Measurements from ENCODE around the gene AGBL4. TPM values are rescaled to one million over a fixed set of nuclear protein-coding genes. Genes with fewer than 3 reads are reported as not detected.
"Not testable (repeated sequence)": the region's sequence is repeated elsewhere in the genome, so short reads cannot be mapped to it uniquely, and the experiment has no call there.

AGBL4 gene
- polyA plus RNA-seq (2013, experiment 1 of 2) = 0.20 TPM
- 0.25 TPM for polyA plus RNA-seq (2013, experiment 2 of 2)

DNA sequence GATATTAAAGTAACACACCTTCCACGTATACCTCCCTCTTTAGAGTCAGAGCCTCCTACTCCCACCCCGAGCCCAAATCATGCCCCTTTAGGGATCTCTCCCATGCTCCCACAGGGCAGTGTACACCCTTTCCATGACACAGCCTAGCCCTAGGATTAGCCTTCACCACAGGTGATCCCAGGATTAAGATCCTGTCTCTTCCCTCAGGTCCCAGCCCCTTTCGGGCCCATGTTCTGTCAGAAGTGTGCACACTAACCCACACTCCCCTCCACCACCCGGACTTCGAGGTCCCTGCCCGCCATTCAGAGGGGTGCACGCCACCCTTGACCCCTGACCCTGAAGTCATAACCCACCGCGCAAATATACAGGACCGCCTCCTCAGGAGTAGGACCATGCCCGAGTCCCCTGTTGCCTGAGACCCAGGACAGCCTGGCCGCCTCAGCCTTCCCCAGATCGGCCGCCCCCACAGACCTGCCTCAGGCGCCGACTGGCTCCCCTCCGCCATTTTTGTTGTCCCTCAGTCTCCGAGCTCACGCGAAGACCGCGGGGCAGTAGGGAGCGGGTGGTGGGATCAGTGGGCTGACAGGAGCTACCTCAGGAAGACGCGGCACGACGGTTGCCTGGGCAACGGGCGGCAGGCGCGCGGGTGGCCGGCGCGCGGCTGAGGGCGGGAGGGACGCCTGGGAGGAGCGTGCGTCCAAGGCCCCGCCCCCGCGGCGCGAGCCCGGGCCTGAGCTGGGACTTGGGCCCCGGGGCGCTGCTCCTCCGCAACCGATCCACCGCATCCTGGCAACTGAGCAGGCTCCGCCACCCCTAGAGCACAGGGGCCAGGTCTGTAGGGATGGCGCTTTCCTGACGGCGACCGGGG is at the start of gene AGBL4:
Gene AGBL4, minus strand, starts transcription at position 663 of the 868 bp plus-strand sequence.
- Histone ChIP-seq H3K4me3 (ENCODE audit: low read length) (peak within 1 kb of the TSS; percentile 55), H3K27me3 (ENCODE audit: insufficient read depth, low read length) (peaks cover 19% of the 10 kb centered on the region), H3K9ac (ENCODE audit: low read depth, low read length) (peak within 1 kb of the TSS; percentile 29; the same call in 1 of the 2 replicates), H3K36me3 (ENCODE audit: insufficient read depth, low read length) (no peaks in the 10 kb centered on the region), H3K9me3 (ENCODE audit: insufficient read depth, low read depth, low read length) (peaks cover 61% of the 10 kb centered on the region), H3K4me1 (ENCODE audit: insufficient read depth, low read length) (no peaks in the 10 kb centered on the region), H3K27ac (ENCODE audit: low read depth, low read length) (no peak within 1 kb of the TSS)
- 88% methylated on average over 56 of the region's 56 CpGs for WGBS

DNA sequence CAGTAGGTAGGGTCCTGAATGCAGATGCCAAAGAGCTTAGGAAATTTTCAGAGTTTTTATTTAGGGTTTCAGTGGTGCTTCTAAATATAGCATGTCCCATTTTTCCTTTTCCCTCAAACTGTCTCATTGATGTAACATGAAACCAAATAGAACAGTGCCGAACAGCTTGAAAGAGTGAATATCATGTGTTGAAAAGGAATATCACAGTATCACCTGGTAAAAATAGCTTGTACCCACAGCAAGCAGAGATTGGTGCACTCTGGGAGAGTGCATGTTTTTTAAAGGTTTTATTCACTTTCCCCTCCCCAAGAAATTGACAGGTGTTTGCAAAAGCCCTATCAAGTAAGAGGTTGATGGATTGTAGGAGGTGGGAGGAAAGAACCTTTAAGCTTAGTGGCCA is 43.1 kb upstream of the AGBL4 start:
- no peak overlapping the region for H3K4me3 ChIP-seq (ENCODE audit: low read length)
- H3K27ac ChIP-seq (ENCODE audit: low read depth, low read length) = no peak overlapping the region
- no peaks in the 10 kb centered on the region for H3K27me3 ChIP-seq (ENCODE audit: insufficient read depth, low read length)
- peaks cover 55% of the 10 kb centered on the region for H3K9me3 ChIP-seq (ENCODE audit: insufficient read depth, low read depth, low read length)
- H3K4me1 ChIP-seq (ENCODE audit: insufficient read depth, low read length) = no peaks in the 10 kb centered on the region
- 100% methylated on average over 1 of the region's 1 CpG for WGBS
- no peaks in the 10 kb centered on the region for H3K36me3 ChIP-seq (ENCODE audit: insufficient read depth, low read length)
- H3K9ac ChIP-seq (ENCODE audit: low read depth, low read length) = no peak overlapping the region

DNA sequence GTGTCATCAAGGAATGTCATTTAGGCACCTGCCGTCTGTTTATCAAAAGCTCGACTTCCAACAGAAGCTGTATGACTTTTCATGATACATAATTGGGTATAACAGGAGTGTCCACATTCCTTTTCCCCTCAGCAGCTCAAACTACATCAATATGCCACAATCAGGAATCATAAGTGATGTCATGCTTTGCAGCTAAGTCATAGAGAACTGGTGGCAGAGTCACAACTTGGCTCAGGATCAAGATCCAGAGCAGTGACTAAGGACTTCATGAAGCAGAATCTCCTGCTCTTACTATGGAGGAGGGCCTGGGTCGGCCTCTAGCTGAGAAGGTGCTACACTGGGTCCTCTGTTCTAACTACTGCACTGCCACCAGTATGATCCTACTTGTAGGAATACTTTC is 36.5 kb upstream of the AGBL4 start:
- no peak overlapping the region for H3K9ac ChIP-seq (ENCODE audit: low read depth, low read length)
- no peaks in the 10 kb centered on the region for H3K27me3 ChIP-seq (ENCODE audit: insufficient read depth, low read length)
- WGBS = 62% methylated on average over 3 of the region's 3 CpGs
- H3K36me3 ChIP-seq (ENCODE audit: insufficient read depth, low read length) = no peaks in the 10 kb centered on the region
- no peak overlapping the region for H3K27ac ChIP-seq (ENCODE audit: low read depth, low read length)
- peaks cover 48% of the 10 kb centered on the region for H3K9me3 ChIP-seq (ENCODE audit: insufficient read depth, low read depth, low read length)
- no peaks in the 10 kb centered on the region for H3K4me1 ChIP-seq (ENCODE audit: insufficient read depth, low read length)
- H3K4me3 ChIP-seq (ENCODE audit: low read length) = no peak overlapping the region

DNA sequence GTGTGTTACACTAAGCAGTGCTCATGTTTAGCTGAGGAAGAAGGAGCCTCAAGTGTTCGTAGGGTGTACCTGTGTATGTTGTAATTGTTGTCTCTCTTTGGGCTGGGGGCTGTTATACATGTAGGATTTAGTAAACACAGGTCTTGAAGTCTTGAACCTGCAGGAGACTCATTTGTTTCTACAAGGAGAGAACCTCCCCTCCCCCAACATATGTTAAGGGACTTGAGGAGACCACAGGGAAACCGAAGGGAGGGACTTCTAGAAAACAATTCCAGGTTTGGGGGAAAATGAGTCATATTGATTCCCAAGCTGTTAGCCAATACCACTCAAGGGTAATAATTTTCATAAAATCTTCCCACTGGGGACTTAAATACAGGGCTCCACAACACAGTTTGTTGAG is 25.0 kb upstream of the AGBL4 start:
- Histone ChIP-seq H3K4me1 (ENCODE audit: insufficient read depth, low read length) (no peaks in the 10 kb centered on the region; the same call in 1 of the 2 replicates), H3K36me3 (ENCODE audit: insufficient read depth, low read length) (no peaks in the 10 kb centered on the region), H3K9me3 (ENCODE audit: insufficient read depth, low read depth, low read length) (peaks cover 15% of the 10 kb centered on the region), H3K27me3 (ENCODE audit: insufficient read depth, low read length) (peaks cover 30% of the 10 kb centered on the region), H3K27ac (ENCODE audit: low read depth, low read length) (no peak overlapping the region), H3K4me3 (ENCODE audit: low read length) (peak overlapping the region; percentile 44; the same call in 1 of the 2 replicates), H3K9ac (ENCODE audit: low read depth, low read length) (no peak overlapping the region)
- 66% methylated on average over 2 of the region's 2 CpGs for whole genome bisulfite sequencing

DNA sequence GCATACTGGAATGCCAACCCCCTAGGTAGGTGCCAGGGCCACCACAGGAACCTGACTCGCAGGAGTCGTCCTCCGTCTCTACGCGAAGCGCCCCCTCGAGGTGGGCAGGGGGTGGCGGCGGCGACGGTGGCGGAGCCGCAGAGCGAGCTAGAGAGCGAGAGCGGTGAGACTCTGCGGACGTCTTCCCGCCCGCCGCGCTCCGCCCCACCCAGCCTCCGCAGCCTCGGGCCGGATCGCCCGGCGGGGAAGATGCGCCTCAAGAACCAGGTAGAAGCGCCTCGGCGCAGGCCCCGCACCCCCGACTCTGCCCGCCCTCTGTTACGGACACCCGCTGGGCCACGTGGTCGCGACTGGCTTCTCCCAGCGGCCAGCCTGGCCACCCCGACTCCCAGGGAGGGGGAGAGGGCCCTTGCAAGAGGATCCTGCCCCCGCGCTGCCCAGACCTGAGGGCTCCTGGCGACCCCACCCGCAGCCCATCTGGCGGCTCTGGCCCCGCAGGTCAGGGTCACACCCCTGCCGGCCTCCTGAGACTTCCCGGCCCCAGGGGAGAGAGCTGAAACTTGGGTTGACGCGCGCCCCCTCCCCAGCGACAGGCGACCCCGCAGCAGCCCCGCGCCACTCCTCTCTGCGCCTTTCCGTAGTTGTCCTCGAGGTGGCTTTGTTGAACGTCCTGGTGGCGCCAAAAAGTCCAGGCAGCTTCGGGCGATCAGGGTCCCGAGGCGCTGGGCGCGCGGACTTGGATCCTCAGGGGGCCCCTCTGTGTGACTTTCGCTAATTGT is 24.4 kb upstream of the AGBL4 start:
- H3K36me3 ChIP-seq (ENCODE audit: insufficient read depth, low read length) = no peaks in the 10 kb centered on the region
- 86% methylated on average over 72 of the region's 72 CpGs for WGBS
- no peak overlapping the region for H3K27ac ChIP-seq (ENCODE audit: low read depth, low read length)
- peaks cover 30% of the 10 kb centered on the region for H3K27me3 ChIP-seq (ENCODE audit: insufficient read depth, low read length)
- H3K9ac ChIP-seq (ENCODE audit: low read depth, low read length) = peak overlapping the region; percentile 31; the same call in 1 of the 2 replicates
- H3K4me1 ChIP-seq (ENCODE audit: insufficient read depth, low read length) = no peaks in the 10 kb centered on the region; the same call in 1 of the 2 replicates
- peak overlapping the region; percentile 44 for H3K4me3 ChIP-seq (ENCODE audit: low read length)
- H3K9me3 ChIP-seq (ENCODE audit: insufficient read depth, low read depth, low read length) = peaks cover 16% of the 10 kb centered on the region

DNA sequence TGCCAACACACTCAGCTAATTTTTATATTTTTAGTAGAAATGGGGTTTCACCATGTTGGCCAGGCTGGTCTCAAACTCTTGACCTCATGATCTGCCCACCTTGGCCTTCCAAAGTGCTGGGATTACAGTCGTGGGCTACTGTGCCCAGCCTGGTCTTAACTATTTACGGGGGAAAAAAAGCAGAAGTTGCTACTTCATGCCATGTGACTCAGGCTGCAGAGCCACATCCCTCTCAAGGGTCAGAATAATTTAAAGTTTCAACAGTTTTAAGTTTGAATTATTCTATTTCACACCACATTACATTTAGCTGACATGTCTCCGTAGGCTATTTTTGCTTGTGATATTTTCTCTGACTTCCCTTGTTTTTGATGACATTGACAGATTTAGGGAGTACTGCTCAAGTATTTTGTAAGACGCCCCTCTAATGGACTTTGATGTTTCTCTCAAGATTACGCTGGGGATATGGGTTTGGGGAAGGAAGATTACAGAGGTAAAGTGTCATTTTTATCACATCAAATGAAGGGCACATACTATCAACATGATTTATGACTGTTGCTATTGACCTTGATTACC is 14.6 kb upstream of the AGBL4 start:
- Histone ChIP-seq H3K9ac (ENCODE audit: low read depth, low read length) (no peak overlapping the region), H3K4me1 (ENCODE audit: insufficient read depth, low read length) (no peaks in the 10 kb centered on the region), H3K9me3 (ENCODE audit: insufficient read depth, low read depth, low read length) (peaks cover 68% of the 10 kb centered on the region), H3K36me3 (ENCODE audit: insufficient read depth, low read length) (no peaks in the 10 kb centered on the region), H3K4me3 (ENCODE audit: low read length) (no peak overlapping the region), H3K27ac (ENCODE audit: low read depth, low read length) (no peak overlapping the region), H3K27me3 (ENCODE audit: insufficient read depth, low read length) (no peaks in the 10 kb centered on the region)
- 75% methylated on average over 5 of the region's 5 CpGs for WGBS

DNA sequence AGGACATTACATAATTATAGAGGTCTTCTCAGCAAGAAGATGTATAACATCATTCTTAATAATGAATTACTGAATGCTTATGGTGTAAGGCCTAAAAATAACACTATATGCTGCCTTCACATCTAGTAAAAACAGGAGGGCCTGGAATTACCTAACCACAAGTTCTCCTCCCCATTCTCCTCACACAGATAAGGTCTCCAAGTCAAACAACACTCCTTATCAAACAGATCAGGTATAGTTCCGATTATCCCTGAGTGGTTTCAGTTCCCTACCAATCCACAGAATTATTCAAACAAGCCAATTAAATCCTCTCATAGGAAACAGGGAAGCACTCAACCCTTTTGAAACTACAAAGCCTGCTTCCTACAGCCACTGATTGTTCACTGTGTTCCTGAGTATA is 4.0 kb upstream of the AGBL4 start:
- H3K27me3 ChIP-seq (ENCODE audit: insufficient read depth, low read length) = peaks cover 19% of the 10 kb centered on the region
- H3K4me3 ChIP-seq (ENCODE audit: low read length) = no peak overlapping the region
- H3K27ac ChIP-seq (ENCODE audit: low read depth, low read length) = no peak overlapping the region
- no peak overlapping the region for H3K9ac ChIP-seq (ENCODE audit: low read depth, low read length)
- H3K36me3 ChIP-seq (ENCODE audit: insufficient read depth, low read length) = no peaks in the 10 kb centered on the region
- peaks cover 56% of the 10 kb centered on the region for H3K9me3 ChIP-seq (ENCODE audit: insufficient read depth, low read depth, low read length)
- WGBS = 89% methylated on average over 1 of the region's 1 CpG
- no peaks in the 10 kb centered on the region for H3K4me1 ChIP-seq (ENCODE audit: insufficient read depth, low read length)

DNA sequence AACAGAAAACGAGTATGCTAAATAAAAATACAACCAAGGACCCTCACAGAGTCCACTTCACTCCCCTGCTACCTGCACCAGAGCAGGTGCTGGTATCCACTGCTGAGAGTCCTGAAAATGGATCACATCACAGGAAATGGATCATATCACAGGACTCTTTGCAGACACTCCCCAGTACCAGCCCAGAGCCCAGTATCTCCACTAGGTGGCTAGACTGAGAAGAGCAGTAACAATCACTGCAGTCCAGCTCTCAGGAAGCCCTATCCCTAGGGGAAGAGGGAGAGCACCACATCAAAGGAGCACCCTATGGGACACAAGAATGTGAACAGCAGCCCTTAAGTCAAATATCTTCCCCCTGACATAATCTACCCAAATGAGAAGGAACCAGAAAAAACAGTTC is 28.0 kb downstream of the AGBL4 start:
- no peak overlapping the region for H3K4me3 ChIP-seq (ENCODE audit: low read length)
- no peaks in the 10 kb centered on the region for H3K4me1 ChIP-seq (ENCODE audit: insufficient read depth, low read length)
- WGBS = 23% methylated on average over 1 of the region's 1 CpG
- no peaks in the 10 kb centered on the region for H3K27me3 ChIP-seq (ENCODE audit: insufficient read depth, low read length)
- peaks cover 93% of the 10 kb centered on the region for H3K9me3 ChIP-seq (ENCODE audit: insufficient read depth, low read depth, low read length)
- no peak overlapping the region for H3K9ac ChIP-seq (ENCODE audit: low read depth, low read length)
- H3K27ac ChIP-seq (ENCODE audit: low read depth, low read length) = no peak overlapping the region
- no peaks in the 10 kb centered on the region for H3K36me3 ChIP-seq (ENCODE audit: insufficient read depth, low read length)

DNA sequence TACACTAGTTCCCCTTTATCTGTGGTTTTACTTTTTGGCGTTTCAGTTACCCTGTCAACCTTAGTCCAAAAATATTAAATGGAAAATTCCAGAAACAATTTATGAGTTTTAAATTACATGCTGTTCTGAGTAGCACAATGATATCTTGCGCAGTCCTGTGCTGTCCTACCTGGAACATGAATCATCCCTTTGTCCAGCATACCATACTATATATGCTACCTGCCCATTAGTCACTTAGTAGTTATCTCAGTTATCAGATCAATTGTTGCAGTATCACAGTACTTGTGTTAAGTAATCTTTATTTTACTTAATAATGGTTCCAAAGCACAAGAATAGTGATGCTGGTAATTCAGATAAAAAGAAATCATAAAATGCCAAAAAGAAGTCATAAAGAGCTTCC is 52.7 kb downstream of the AGBL4 start:
- H3K27me3 ChIP-seq (ENCODE audit: insufficient read depth, low read length) = no peaks in the 10 kb centered on the region
- no peak overlapping the region for H3K27ac ChIP-seq (ENCODE audit: low read depth, low read length)
- H3K9me3 ChIP-seq (ENCODE audit: insufficient read depth, low read depth, low read length) = peaks cover 81% of the 10 kb centered on the region
- H3K9ac ChIP-seq (ENCODE audit: low read depth, low read length) = no peak overlapping the region
- no peaks in the 10 kb centered on the region for H3K36me3 ChIP-seq (ENCODE audit: insufficient read depth, low read length)
- 88% methylated on average over 1 of the region's 2 CpGs for WGBS
- no peak overlapping the region for H3K4me3 ChIP-seq (ENCODE audit: low read length)
- H3K4me1 ChIP-seq (ENCODE audit: insufficient read depth, low read length) = no peaks in the 10 kb centered on the region

DNA sequence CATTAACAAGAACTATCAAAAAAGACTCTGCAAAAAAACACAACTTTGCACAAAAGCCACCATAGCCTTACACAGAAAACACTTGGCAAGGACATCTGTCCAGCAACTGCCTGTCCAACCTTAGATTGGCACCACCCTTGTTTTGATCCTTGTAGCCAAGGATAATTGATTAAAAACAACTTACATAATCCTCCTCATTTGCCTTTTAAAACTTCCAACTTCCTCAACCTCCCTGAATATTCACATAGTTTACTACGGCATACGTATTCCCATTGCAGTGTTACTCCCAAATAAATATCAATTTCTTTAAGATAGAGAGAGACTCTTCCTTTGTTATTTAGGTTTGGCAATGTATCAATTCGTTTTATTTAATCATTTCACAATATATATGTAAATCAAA is 72.4 kb downstream of the AGBL4 start:
- H3K36me3 ChIP-seq (ENCODE audit: insufficient read depth, low read length) = no peaks in the 10 kb centered on the region
- H3K27ac ChIP-seq (ENCODE audit: low read depth, low read length) = no peak overlapping the region
- H3K27me3 ChIP-seq (ENCODE audit: insufficient read depth, low read length) = no peaks in the 10 kb centered on the region
- no peaks in the 10 kb centered on the region for H3K4me1 ChIP-seq (ENCODE audit: insufficient read depth, low read length)
- H3K9me3 ChIP-seq (ENCODE audit: insufficient read depth, low read depth, low read length) = peaks cover 82% of the 10 kb centered on the region
- H3K4me3 ChIP-seq (ENCODE audit: low read length) = no peak overlapping the region
- no peak overlapping the region for H3K9ac ChIP-seq (ENCODE audit: low read depth, low read length)
- WGBS = 96% methylated on average over 2 of the region's 3 CpGs

DNA sequence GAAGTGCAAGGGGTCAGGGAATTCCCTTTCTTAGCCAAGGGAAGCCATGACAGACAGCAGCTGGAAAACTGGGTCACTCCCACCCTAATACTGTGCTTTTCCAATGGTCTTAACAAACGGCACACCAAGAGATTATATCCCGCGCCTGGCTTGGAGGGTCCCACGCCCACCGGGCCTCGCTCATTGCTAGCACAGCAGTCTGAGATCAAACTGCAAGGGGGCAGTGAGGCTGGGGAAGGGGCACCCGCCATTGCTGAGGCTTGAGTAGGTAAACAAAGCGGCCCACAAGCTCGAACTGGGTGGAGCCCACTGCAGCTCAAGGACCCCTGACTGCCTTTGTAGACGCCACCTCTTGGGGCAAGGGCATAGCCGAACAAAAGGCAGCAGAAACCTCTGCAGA is 108.5 kb downstream of the AGBL4 start:
- peaks cover 56% of the 10 kb centered on the region for H3K9me3 ChIP-seq (ENCODE audit: insufficient read depth, low read depth, low read length)
- H3K27ac ChIP-seq (ENCODE audit: low read depth, low read length); H3K9ac ChIP-seq (ENCODE audit: low read depth, low read length); H3K4me3 ChIP-seq (ENCODE audit: low read length); H3K27me3 ChIP-seq (ENCODE audit: insufficient read depth, low read length); H3K4me1 ChIP-seq (ENCODE audit: insufficient read depth, low read length); H3K36me3 ChIP-seq (ENCODE audit: insufficient read depth, low read length): not testable (repeated sequence)
- 88% methylated on average over 11 of the region's 11 CpGs for WGBS
